NCI-H69 (cell line): ENCODE data around the gene FXYD5.
A peak's percentile ranks its signal among the peaks of the same experiment; 100 is the strongest.

Experiments
- DNase-seq: peaks from one replicate; lab custom pipeline; 2025; lab: John Stamatoyannopoulos, UW

Gene FXYD5

DNA sequence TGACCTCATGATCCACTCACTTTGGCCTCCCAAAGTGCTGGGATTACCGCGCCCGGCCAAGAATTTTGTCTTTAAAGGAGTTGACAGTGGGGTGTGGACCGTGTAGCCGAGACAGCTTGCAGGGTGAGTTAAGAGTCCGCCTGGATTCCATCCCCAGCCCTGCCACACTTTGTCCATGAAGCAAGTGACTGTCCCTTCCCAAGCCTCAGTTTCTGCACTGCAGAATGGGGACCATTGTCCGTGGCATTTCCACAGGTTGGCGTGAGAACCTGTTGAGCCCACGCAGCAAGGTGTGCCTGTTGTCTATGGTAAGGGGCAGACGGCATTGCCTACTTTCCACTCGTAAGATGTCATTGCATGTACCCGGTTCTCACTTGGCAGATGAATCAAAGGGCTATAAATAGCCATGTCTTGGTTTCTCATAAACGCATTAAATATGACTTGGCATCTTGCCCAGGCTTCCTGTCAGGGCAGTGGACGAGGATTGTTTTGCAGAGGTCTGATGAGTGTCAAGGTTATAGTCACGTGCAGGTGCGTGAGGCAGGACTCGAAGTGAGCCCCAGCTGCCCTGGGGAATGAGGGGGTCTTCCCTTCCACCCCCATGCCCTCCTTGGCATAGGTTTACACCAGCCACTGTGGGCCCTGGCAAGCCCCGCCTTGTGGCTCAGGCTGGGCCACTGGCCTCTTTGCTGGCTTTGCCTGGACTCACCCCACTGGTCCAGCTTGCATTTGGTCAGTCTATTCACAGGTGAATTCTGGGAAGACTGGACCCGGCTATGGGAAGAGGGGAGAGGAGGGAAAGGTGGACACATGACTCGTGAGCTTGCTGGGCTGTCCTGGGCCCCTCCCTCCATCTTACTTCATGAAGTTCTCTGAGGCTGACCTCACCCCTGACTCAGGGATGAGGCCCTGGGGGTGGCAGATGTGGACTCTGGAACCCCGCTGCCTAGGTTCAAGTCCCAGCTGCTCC lies 59.4 kb downstream of the FXYD5 start:
- peak; percentile 91 for DNase-seq

DNA sequence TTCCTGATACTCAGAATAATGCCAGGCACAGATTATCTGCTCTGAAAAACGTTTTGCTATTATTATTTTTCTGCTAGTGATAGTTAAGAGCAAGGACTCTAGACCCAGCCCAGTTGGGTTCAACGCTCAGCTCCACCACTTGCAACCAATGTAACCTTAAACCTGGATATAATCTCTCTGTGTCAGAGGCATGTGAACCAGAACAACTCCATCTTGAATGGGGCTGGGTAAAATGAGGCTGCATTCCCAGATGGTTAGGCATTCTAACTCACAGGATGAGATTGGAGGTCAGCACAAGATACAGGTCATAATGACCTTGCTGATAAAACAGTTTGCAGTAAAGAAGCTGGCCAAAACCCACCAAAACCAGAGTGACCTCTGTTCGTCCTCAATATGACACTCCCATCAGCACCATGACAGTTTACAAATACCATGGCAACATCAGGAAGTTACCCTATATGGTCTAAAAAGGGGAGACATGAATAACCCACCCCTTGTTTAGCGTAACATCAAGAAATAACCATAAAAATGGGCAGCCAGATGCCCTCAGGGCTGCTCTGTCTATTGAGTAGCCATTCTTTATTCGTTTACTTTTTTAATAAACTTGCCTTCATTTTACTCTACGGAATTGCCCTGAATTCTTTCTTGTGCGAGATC lies 60.4 kb downstream of the FXYD5 start:
- DNase-seq = no peak

- DNase-seq = no peak
Observed at GRCh38 chr19:35216016-35216832, 61.7 kb downstream of the FXYD5 start.

GRCh38 chr19:35216833-35217648 lies 62.5 kb downstream of the FXYD5 start:
- peak; percentile 41 for DNase-seq

DNA sequence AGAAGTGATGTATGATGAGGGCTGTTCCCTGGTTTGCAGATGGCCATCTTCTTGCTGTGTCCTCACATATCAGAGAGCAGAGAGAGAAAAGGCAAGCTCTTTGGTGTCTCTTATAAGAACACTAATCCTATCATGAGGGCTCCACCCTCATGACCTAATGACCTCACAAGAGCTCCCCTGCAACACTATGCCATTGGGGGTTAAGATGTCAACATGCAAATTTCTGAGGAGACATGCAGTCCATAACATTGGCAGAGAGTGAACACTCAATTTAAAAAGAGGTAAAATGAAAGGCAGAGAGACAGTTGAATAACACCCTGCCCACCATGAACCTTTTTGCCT lies 63.1 kb downstream of the FXYD5 start:
- no peak for DNase-seq

- DNase-seq = no peak
Observed at GRCh38 chr19:35219008-35219407, 64.5 kb downstream of the FXYD5 start.
